ENCODE results near the gene FOXG1.

The FOXG1 gene

DNA sequence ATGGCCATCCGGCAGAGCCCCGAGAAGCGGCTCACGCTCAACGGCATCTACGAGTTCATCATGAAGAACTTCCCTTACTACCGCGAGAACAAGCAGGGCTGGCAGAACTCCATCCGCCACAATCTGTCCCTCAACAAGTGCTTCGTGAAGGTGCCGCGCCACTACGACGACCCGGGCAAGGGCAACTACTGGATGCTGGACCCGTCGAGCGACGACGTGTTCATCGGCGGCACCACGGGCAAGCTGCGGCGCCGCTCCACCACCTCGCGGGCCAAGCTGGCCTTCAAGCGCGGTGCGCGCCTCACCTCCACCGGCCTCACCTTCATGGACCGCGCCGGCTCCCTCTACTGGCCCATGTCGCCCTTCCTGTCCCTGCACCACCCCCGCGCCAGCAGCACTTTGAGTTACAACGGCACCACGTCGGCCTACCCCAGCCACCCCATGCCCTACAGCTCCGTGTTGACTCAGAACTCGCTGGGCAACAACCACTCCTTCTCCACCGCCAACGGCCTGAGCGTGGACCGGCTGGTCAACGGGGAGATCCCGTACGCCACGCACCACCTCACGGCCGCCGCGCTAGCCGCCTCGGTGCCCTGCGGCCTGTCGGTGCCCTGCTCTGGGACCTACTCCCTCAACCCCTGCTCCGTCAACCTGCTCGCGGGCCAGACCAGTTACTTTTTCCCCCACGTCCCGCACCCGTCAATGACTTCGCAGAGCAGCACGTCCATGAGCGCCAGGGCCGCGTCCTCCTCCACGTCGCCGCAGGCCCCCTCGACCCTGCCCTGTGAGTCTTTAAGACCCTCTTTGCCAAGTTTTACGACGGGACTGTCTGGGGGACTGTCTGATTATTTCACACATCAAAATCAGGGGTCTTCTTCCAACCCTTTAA is 1.5 kb downstream of the FOXG1 start:
- H3K4me1 ChIP-seq (ENCODE audit: control insufficient read depth, low read depth, low read length) = no peaks in the 10 kb centered on the region
- H3K36me3 ChIP-seq (ENCODE audit: control insufficient read depth, insufficient read depth, low read length) = no peaks in the 10 kb centered on the region
- no peak overlapping the region for H3K18ac ChIP-seq (ENCODE audit: low read length)
- no peak overlapping the region for H4K8ac ChIP-seq (ENCODE audit: low read depth, low read length)
- H3K27me3 ChIP-seq (ENCODE audit: insufficient read depth, low read length, poor library complexity) = peaks cover 27% of the 10 kb centered on the region
- H3K9ac ChIP-seq (ENCODE audit: low read length) = peak overlapping the region; percentile 46
- H3K23ac ChIP-seq (ENCODE audit: low read length) = no peak overlapping the region
- no peaks in the 10 kb centered on the region for H3K79me2 ChIP-seq (ENCODE audit: control insufficient read depth, insufficient read depth, low read length)
- H2AK5ac ChIP-seq (ENCODE audit: low read length) = no peak overlapping the region
- H2BK120ac ChIP-seq (ENCODE audit: low read depth, low read length) = no peak overlapping the region
- no peak overlapping the region for H3K4ac ChIP-seq (ENCODE audit: low read depth, low read length)
- H3K27ac ChIP-seq (ENCODE audit: low read depth, low read length) = no peak overlapping the region
- H3K79me1 ChIP-seq (ENCODE audit: low read length) = no peaks in the 10 kb centered on the region
- no CpG with 5 or more reads among the region's 77 CpGs for WGBS (ENCODE audit: extremely low coverage, insufficient coverage, low lambda C conversion rate)
- no peak overlapping the region for H2BK15ac ChIP-seq (replicated peaks; ENCODE audit: low read depth)
- H3K4me3 ChIP-seq (ENCODE audit: low read length) = no peak overlapping the region
- peak overlapping the region; percentile 70 for H3K4me2 ChIP-seq (ENCODE audit: low read length)
- peak; percentile 92 for DNase-seq
- no peak overlapping the region for H4K5ac ChIP-seq (ENCODE audit: low read length)
- no peak overlapping the region for H2BK5ac ChIP-seq (ENCODE audit: low read length)
- peak overlapping the region; percentile 66 for H3K56ac ChIP-seq (ENCODE audit: low read length)

DNA sequence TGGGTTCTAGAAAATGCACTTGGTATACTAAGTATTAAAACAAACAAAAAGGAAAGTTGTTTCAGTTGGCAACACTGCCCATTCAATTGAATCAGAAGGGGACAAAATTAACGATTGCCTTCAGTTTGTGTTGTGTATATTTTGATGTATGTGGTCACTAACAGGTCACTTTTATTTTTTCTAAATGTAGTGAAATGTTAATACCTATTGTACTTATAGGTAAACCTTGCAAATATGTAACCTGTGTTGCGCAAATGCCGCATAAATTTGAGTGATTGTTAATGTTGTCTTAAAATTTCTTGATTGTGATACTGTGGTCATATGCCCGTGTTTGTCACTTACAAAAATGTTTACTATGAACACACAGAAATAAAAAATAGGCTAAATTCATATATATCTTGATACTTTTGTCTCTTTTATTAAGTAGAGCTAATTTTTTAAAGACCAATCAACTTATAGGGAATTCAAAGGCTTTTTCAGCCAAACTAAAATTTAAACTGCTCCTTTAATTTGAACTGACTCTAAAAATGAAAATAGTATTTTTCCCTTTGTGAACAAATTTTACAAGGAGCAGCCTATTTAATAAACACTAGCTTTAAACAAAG is 2.8 kb downstream of the FOXG1 start:
- WGBS (ENCODE audit: extremely low coverage, insufficient coverage, low lambda C conversion rate) = no CpG with 5 or more reads among the region's 4 CpGs

DNA sequence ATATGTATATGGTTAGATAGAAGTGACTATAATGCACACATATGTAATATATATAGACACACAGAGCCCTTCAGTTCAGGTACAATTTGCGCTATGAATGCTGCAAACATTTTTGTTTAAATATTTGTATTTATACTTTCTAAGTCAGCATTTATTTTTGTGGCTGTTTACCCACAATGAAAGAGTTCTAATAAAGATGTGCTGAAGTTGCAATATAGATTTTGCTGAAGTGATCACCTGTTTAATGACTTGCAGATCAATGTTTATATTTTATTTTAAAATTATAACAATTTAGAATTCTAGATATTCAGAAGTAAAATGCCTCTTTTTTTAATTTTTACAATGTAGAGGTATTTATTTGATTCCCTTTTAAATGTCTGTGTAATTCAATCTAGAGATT is 3.5 kb downstream of the FOXG1 start:
- no CpG with 5 or more reads among the region's 1 CpG for WGBS (ENCODE audit: extremely low coverage, insufficient coverage, low lambda C conversion rate)
- Histone ChIP-seq H3K4me3 (ENCODE audit: low read length) (no peak overlapping the region), H3K4me2 (ENCODE audit: low read length) (no peak overlapping the region), H2AK5ac (ENCODE audit: low read length) (no peak overlapping the region), H3K18ac (ENCODE audit: low read length) (no peak overlapping the region), H3K56ac (ENCODE audit: low read length) (no peak overlapping the region), H3K79me1 (ENCODE audit: low read length) (no peaks in the 10 kb centered on the region), H3K79me2 (ENCODE audit: control insufficient read depth, insufficient read depth, low read length) (no peaks in the 10 kb centered on the region), H3K27me3 (ENCODE audit: insufficient read depth, low read length, poor library complexity) (peaks cover 40% of the 10 kb centered on the region), H3K4ac (ENCODE audit: low read depth, low read length) (no peak overlapping the region), H3K23ac (ENCODE audit: low read length) (no peak overlapping the region), H3K9ac (ENCODE audit: low read length) (no peak overlapping the region), H2BK15ac (replicated peaks; ENCODE audit: low read depth) (no peak overlapping the region), H3K4me1 (ENCODE audit: control insufficient read depth, low read depth, low read length) (no peaks in the 10 kb centered on the region), H3K36me3 (ENCODE audit: control insufficient read depth, insufficient read depth, low read length) (no peaks in the 10 kb centered on the region), H3K27ac (ENCODE audit: low read depth, low read length) (no peak overlapping the region), H2BK5ac (ENCODE audit: low read length) (no peak overlapping the region), H2BK120ac (ENCODE audit: low read depth, low read length) (no peak overlapping the region), H4K8ac (ENCODE audit: low read depth, low read length) (no peak overlapping the region), H4K5ac (ENCODE audit: low read length) (no peak overlapping the region)
- DNase-seq = no peak

More for the DNA sequence above, 2.8 kb downstream of the FOXG1 start:
- no peak overlapping the region for H4K5ac ChIP-seq (ENCODE audit: low read length)
- no peak overlapping the region for H3K4me2 ChIP-seq (ENCODE audit: low read length)
- H4K8ac ChIP-seq (ENCODE audit: low read depth, low read length) = no peak overlapping the region
- H2AK5ac ChIP-seq (ENCODE audit: low read length) = no peak overlapping the region
- no peaks in the 10 kb centered on the region for H3K36me3 ChIP-seq (ENCODE audit: control insufficient read depth, insufficient read depth, low read length)
- no peak overlapping the region for H3K56ac ChIP-seq (ENCODE audit: low read length)
- no peak overlapping the region for H3K9ac ChIP-seq (ENCODE audit: low read length)
- no peak overlapping the region for H3K18ac ChIP-seq (ENCODE audit: low read length)
- no peak overlapping the region for H3K27ac ChIP-seq (ENCODE audit: low read depth, low read length)
- DNase-seq = no peak
- no peak overlapping the region for H2BK5ac ChIP-seq (ENCODE audit: low read length)
- H3K27me3 ChIP-seq (ENCODE audit: insufficient read depth, low read length, poor library complexity) = peaks cover 36% of the 10 kb centered on the region
- no peak overlapping the region for H2BK15ac ChIP-seq (replicated peaks; ENCODE audit: low read depth)
- H3K4me1 ChIP-seq (ENCODE audit: control insufficient read depth, low read depth, low read length) = no peaks in the 10 kb centered on the region
- no peaks in the 10 kb centered on the region for H3K79me2 ChIP-seq (ENCODE audit: control insufficient read depth, insufficient read depth, low read length)
- H3K79me1 ChIP-seq (ENCODE audit: low read length) = no peaks in the 10 kb centered on the region
- H2BK120ac ChIP-seq (ENCODE audit: low read depth, low read length) = no peak overlapping the region
- no peak overlapping the region for H3K4ac ChIP-seq (ENCODE audit: low read depth, low read length)
- H3K23ac ChIP-seq (ENCODE audit: low read length) = no peak overlapping the region
- no peak overlapping the region for H3K4me3 ChIP-seq (ENCODE audit: low read length)

DNA sequence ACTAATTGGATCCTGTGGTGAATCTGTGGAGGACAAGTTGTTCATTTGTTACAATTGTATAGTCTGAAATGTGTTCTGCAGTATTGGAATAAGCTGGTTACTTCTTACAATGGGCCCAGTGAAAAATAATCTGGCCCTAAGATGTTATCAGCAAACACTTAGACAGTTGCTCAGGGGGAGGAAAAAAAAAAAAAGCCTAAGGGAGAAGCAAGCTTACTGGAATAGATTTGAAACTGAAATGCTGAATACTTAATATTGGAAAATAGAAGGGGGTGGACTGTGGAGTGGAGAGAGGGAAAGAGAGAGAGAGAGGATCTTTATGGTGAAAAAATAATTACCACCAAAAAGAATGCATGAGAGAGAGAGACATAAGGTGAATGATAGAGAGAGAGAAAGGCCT is 4.0 kb downstream of the FOXG1 start:
- Histone ChIP-seq H3K79me1 (ENCODE audit: low read length) (no peaks in the 10 kb centered on the region), H3K27ac (ENCODE audit: low read depth, low read length) (no peak overlapping the region)
- no peak for DNase-seq

DNA sequence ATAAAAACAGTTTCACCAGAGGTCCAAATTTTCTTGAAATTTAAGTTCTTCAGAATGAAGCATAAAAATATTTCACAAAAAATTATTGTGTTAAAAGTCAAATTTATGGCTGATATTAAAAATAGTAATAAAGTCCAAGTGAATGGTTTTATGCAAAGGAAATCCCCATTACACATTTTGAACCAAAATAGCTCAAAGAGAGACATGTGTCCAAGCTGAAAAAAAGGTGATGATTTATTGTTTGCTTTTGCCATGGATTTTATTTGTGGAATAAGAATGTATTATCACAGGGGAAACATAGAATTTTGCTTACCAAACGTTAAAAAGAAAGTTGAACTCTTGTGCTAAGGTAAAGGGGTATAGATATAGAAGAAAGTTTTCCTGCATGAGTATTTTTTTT is 4.6 kb downstream of the FOXG1 start:
- Histone ChIP-seq H2BK15ac (replicated peaks; ENCODE audit: low read depth) (no peak overlapping the region), H4K5ac (ENCODE audit: low read length) (no peak overlapping the region), H3K4me2 (ENCODE audit: low read length) (no peak overlapping the region), H2BK5ac (ENCODE audit: low read length) (no peak overlapping the region), H2BK120ac (ENCODE audit: low read depth, low read length) (no peak overlapping the region), H3K27me3 (ENCODE audit: insufficient read depth, low read length, poor library complexity) (peaks cover 45% of the 10 kb centered on the region), H3K4ac (ENCODE audit: low read depth, low read length) (no peak overlapping the region), H3K9ac (ENCODE audit: low read length) (no peak overlapping the region), H3K4me1 (ENCODE audit: control insufficient read depth, low read depth, low read length) (no peaks in the 10 kb centered on the region), H3K79me2 (ENCODE audit: control insufficient read depth, insufficient read depth, low read length) (no peaks in the 10 kb centered on the region), H3K23ac (ENCODE audit: low read length) (no peak overlapping the region), H3K79me1 (ENCODE audit: low read length) (no peaks in the 10 kb centered on the region), H3K27ac (ENCODE audit: low read depth, low read length) (no peak overlapping the region), H3K18ac (ENCODE audit: low read length) (no peak overlapping the region), H3K56ac (ENCODE audit: low read length) (no peak overlapping the region), H3K4me3 (ENCODE audit: low read length) (no peak overlapping the region), H3K36me3 (ENCODE audit: control insufficient read depth, insufficient read depth, low read length) (no peaks in the 10 kb centered on the region), H2AK5ac (ENCODE audit: low read length) (no peak overlapping the region), H4K8ac (ENCODE audit: low read depth, low read length) (no peak overlapping the region)
- no CpG with 5 or more reads among the region's 1 CpG for WGBS (ENCODE audit: extremely low coverage, insufficient coverage, low lambda C conversion rate)
- DNase-seq = no peak

More for the DNA sequence above, 4.0 kb downstream of the FOXG1 start:
- Histone ChIP-seq H3K4me2 (ENCODE audit: low read length) (no peak overlapping the region), H2AK5ac (ENCODE audit: low read length) (no peak overlapping the region), H3K9ac (ENCODE audit: low read length) (no peak overlapping the region), H3K18ac (ENCODE audit: low read length) (no peak overlapping the region), H3K56ac (ENCODE audit: low read length) (no peak overlapping the region), H3K79me2 (ENCODE audit: control insufficient read depth, insufficient read depth, low read length) (no peaks in the 10 kb centered on the region), H2BK120ac (ENCODE audit: low read depth, low read length) (no peak overlapping the region), H4K5ac (ENCODE audit: low read length) (no peak overlapping the region), H2BK15ac (replicated peaks; ENCODE audit: low read depth) (no peak overlapping the region), H2BK5ac (ENCODE audit: low read length) (no peak overlapping the region), H3K4me1 (ENCODE audit: control insufficient read depth, low read depth, low read length) (no peaks in the 10 kb centered on the region), H3K36me3 (ENCODE audit: control insufficient read depth, insufficient read depth, low read length) (no peaks in the 10 kb centered on the region), H3K27me3 (ENCODE audit: insufficient read depth, low read length, poor library complexity) (peaks cover 43% of the 10 kb centered on the region), H3K4me3 (ENCODE audit: low read length) (no peak overlapping the region), H4K8ac (ENCODE audit: low read depth, low read length) (no peak overlapping the region), H3K4ac (ENCODE audit: low read depth, low read length) (no peak overlapping the region), H3K23ac (ENCODE audit: low read length) (no peak overlapping the region)
